Measurements from ENCODE around the gene MYH13.
A peak's percentile ranks its signal among the peaks of the same experiment; 100 is the strongest.

The MYH13 gene

DNA sequence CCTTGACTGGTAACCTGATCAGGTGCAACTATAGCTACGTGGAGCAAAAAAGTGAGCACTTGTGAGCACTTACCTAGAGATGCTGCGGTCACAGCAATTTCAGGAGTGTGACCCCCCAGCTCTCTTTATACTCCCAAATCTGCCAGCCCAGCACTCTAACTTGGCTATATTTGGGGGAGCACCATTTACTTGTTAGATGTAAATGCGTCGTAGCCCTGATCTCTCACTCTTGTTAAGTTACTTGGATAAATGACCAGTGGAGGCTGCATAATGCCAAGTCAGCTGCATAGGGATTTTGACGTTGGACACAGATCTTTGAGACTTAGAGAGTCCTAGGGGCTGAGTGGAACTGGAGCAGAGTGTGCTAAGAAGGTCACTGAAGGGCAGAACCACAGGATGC is at the start of gene MYH13:
TSS of gene MYH13 (minus strand) at position 101 of the 400 bp plus-strand sequence. CDS start 8,476 bp downstream, outside the sequence.
- no peak for DNase-seq (ENCODE audit: low spot score)

GRCh38 chr17:10421900-10422542 is 49.2 kb upstream of the MYH13 start, which contains the start of gene MYH8:
TSS of gene MYH8 (minus strand) at chr17:10421950. CDS start at chr17:10420227, 1,723 bp downstream.
- no peak for DNase-seq (ENCODE audit: low spot score)

DNA sequence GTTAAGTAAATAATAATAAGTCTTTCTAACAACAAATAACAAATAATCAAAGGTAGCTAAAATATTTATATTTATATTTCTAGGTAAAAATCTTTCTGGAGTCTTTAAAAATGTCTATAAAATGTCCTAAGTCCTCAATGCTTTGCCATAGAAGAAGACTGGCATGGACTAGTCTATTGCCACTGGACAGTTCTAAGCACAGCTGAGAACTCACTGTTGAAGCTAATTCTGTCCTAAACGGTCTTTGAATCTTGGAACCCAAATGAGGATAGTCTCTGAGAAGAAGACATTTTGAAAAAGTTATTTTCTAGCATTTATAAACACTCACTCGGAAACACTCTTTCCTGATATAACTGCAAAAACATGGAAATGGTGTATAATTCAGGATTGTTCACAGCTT is 48.4 kb upstream of the MYH13 start:
- DNase-seq (ENCODE audit: low spot score) = no peak

DNA sequence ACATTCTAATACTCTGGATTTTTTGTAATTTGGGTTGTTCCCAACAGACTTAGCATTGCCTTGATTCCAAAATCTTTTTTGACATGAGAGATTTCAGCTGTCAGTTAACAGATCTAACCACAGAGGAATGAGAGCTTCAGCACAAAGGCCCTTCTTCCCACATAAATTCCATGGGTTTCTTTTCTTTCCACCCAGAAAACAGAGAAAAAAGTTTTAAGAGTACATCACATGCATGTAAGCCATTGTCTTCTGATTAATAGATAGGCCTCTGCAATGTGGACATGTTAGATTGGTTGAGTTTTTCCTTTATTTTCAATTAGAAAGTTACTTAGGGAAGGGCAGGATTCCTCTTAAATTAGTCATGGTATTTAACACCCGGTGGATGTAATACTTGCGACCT is 48.0 kb upstream of the MYH13 start:
- DNase-seq (ENCODE audit: low spot score) = no peak

GRCh38 chr17:10417431-10417830 is 44.6 kb upstream of the MYH13 start:
- no peak for DNase-seq (ENCODE audit: low spot score)

DNA sequence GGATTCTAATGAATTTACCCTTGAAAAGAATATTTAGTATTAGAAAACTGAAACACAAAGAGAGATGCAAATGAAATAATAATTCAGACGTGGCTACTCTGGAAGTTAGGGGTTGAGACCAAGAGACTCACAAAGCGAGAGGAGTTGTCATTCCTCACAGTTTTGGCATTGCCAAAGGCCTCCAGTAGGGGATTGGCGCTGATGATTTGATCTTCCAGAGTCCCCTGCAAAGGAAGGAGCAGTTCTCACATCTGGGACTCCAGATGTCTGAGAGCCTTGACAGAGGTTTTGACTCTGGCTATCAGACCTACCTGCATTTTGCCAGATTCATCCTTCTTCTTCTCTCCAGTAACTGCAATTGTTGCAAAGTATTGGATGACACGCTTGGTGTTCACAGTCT is 42.4 kb upstream of the MYH13 start:
- no peak for DNase-seq (ENCODE audit: low spot score)

DNA sequence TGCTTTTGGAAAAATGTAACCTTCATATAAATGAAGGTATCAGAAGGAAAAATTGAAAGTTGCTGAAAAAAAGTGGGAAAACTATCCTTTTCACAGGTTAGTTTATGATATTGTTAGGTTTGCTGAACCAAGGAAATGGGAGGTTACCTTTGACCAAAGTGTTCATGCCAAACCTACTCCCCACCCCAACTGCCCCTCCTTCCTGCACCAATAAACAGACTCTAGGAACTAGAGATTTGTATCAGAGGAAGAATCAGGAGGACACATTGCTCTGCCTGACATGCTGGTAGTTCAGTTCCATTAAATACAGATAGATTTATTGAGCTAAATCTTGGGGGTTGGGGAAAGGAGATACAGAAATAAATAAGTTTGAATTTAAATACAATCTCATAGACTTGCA is 30.8 kb upstream of the MYH13 start:
- no peak for DNase-seq (ENCODE audit: low spot score)

DNA sequence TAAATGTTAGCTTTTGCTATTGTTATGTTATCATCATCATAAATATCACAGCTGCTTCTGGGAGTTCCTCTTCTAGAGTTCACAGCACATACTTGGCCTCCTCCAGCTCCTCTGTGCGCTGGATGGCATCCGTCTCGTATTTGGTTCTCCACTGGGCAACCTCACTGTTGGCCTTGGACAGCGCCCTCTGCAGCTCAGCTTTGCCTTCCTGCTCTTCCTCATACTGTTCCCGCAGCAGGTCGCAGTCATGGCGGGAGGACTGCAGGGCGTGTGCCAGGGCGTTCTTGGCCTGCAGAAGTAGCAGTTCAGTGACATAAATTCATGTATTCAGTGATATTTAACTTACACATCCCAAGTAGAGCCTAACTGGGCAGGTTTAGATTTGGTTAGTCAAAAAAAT is 25.5 kb upstream of the MYH13 start:
- no peak for DNase-seq (ENCODE audit: low spot score)

- no peak for DNase-seq (ENCODE audit: low spot score)
Measured at GRCh38 chr17:10396524-10397163, 23.8 kb upstream of the MYH13 start.

GRCh38 chr17:10394201-10394887 is 21.5 kb upstream of the MYH13 start:
- DNase-seq (ENCODE audit: low spot score) = no peak

GRCh38 chr17:10392880-10393279 is 20.1 kb upstream of the MYH13 start:
- no peak for DNase-seq (ENCODE audit: low spot score)

- no peak for DNase-seq (ENCODE audit: low spot score)
Measured at GRCh38 chr17:10385871-10386270, 13.1 kb upstream of the MYH13 start.

- no peak for DNase-seq (ENCODE audit: low spot score)
Measured at GRCh38 chr17:10384175-10384574, 11.4 kb upstream of the MYH13 start.

GRCh38 chr17:10380631-10381408 is 8.0 kb upstream of the MYH13 start:
- no peak for DNase-seq (ENCODE audit: low spot score)

DNA sequence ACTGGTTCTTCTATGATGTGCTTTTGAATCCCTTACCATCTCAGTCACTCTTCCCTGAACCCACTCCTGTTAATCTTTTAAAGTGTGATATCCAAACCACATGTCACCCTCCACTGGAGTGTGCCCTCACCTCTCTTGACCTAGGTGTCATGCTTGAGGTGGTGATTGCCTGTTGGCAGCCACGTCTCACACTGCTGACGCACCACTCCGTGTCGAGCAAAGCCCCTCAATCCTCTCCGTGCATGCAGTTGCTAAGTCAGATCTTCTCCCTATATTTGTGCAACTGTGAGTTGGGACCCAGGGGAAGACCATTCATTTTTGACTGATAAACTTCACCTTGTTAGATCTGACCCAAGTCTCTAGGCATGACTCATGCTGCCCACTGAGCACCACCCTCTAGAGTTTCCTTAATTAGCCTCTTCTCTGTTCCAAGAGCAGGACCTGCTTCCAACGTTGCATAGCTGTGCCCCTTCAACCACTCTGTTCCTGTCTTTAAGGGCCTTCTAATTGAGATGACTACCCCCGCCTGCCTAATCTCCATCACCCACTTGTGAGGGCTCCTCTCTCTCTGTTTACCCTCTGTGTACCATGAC is 2.7 kb downstream of the MYH13 start:
- no peak for DNase-seq (ENCODE audit: low spot score)

DNA sequence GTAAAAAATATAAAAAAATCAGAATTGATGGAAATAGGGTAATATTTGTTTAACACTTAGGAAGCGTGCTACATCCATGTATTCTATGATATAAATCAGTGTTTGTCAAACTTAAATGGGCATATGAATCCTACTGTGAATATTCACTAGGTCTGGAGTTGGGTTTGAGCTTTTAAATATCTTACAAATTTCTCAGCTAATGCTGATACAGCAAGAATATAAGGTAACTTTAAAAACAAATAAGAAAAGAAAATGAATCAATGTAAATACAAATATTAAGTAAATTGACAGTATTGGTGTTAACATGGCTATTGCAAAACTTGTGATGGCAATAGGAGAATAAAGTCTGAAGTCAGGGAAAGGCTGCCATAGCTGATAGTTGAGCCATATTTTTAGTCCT is 3.6 kb downstream of the MYH13 start:
- DNase-seq (ENCODE audit: low spot score) = no peak

GRCh38 chr17:10368561-10368960 is 4.2 kb downstream of the MYH13 start:
- no peak for DNase-seq (ENCODE audit: low spot score)

- DNase-seq (ENCODE audit: low spot score) = no peak
Measured at GRCh38 chr17:10360578-10360977, 12.2 kb downstream of the MYH13 start.

DNA sequence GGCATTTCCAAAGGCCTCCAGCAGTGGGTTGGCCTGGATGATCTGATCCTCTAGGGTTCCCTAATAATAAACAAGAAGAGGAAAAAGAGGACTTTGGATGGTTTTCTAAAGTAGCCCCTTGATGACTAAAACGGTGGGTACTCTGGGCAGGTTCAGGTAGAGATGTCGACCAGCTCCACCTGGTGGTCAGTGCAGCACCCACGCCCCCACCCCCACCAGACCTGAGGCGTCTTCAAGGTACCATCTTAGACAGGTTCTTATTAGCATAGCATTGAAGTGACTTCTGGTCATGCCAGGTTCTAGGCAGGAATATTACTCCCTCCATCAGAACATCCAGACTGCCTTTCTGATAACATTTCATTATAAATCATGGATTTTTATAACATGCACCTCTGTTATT is 15.0 kb downstream of the MYH13 start:
- DNase-seq (ENCODE audit: low spot score) = peak; percentile 10

DNA sequence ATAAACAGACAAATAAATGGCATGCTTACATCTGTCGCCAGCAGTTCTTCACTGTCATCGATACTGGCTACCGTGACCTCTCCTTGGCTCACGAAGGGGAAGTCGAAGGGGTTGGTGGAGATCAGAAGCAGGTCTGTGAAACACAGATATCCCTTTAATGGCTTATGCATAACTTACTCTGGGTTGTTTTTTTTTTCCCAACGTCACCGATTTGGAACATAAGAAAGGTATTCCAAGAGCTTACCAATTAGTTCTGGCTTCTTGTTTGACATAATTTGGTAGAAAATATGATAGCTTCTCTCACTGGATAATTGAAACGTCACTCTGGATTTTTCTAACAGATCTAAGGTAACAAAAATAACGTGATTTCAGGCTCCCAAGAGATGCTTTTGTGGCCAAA is 18.2 kb downstream of the MYH13 start:
- DNase-seq (ENCODE audit: low spot score) = no peak

DNA sequence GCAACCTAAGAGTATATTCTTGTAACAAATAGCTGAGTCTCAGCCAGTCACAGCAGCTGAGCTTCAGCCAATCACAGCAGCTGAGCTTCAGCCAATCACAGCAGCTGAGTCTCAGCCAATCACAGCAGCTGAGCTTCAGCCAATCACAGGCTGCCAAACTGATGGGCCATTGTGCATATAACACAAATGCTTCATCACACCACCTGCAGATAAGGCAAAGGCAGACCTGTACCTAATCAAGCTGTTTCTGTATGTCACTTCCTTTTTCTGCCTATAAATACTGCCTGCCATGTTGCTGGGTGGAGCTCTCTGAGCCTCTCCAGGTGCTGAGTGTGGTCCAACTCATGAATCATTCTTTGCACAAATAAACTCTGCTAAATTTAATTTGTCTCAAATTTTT is 19.9 kb downstream of the MYH13 start:
- DNase-seq (ENCODE audit: low spot score) = no peak

DNA sequence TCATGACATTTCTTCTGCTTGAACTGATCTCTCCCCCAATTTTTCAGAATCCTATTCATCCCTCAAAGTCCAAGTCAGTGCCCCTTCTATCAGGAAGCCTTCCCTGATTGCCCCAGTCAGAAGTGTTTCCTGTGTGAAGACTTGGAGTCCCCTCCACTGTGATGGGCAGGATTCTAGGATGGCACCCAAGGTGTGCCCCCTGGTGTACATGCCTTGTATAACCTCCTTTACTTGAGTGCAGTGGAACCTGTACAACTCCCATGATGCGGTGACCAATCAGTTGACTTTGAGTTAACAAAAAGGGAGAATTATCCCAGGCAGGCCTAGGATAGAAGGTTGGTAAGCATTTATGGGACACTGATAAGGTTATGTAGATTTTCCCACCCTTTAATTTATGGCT is 23.4 kb downstream of the MYH13 start:
- DNase-seq (ENCODE audit: low spot score) = no peak
